Body of pancreas (tissue), 4 donors: ENCODE measurements around the gene RGS6.

Experiments
- CTCF ChIP-seq, 7 experiments: fragments of 450-650 bp in 4 of 7; fragments of 200-600 bp in 3 of 7; sonication (generic) in 3 of 7; IDR thresholded peaks; one replicate each; pipeline ENCODE4 v1.5.1; 2016 to 2019; ENCODE audit warnings: antibody characterized with exemption in 7 of 7
- POLR2A ChIP-seq, 3 donors: fragments of 450-650 bp; IDR thresholded peaks; one replicate each; pipeline ENCODE4 v1.6.1; 2016; ENCODE audit warnings: antibody characterized with exemption in 3 of 3, mild to moderate bottlenecking in 2 of 3

GRCh38 chr14:72583316-72584272, 651.4 kb downstream of the RGS6 start:
- TF ChIP-seq CTCF (IDR thresholded peaks at IDR 0.05) (no peak), POLR2A (IDR thresholded peaks at IDR 0.05) (no peak)
